ENCODE results near the gene ABCC5. TPM values are rescaled to one million over a fixed set of nuclear protein-coding genes. Genes with fewer than 3 reads are reported as not detected.

The ABCC5 gene
- total and polyA plus RNA-seq, 2 donors from 2014 or later = 31.9 to 39.3 TPM

GRCh38 chr3:183911763-183912506, 105.7 kb downstream of the ABCC5 start:
- Histone ChIP-seq H3K27ac (ENCODE audit: low read depth in 2 of 2, low read length in 2 of 2) (no peak overlapping the region), H3K4me1 (ENCODE audit: control insufficient read depth in 2 of 3, insufficient read depth in 2 of 3, low read depth in 1 of 3, low read length in 3 of 3) (no peaks in the 10 kb centered on the region), H3K4me3 (ENCODE audit: low read length in 3 of 3) (no peak overlapping the region), H3K9ac (ENCODE audit: low read length in 3 of 3) (no peak overlapping the region), H3K27me3 (ENCODE audit: control insufficient read depth, insufficient read depth, low read length) (no peaks in the 10 kb centered on the region), H3K36me3 (ENCODE audit: control insufficient read depth in 2 of 3, insufficient read depth in 3 of 3, low read length in 3 of 3) (no peaks in the 10 kb centered on the region), H3K9me3 (ENCODE audit: control insufficient read depth in 2 of 3, insufficient read depth in 1 of 3, low read length in 3 of 3) (no peaks in the 10 kb centered on the region)
- DNase-seq (no peak), FAIRE-seq (no peak)
- intact Hi-C loops (cut with DNase I) = no loop called here
- TF ChIP-seq, protein P1, sequence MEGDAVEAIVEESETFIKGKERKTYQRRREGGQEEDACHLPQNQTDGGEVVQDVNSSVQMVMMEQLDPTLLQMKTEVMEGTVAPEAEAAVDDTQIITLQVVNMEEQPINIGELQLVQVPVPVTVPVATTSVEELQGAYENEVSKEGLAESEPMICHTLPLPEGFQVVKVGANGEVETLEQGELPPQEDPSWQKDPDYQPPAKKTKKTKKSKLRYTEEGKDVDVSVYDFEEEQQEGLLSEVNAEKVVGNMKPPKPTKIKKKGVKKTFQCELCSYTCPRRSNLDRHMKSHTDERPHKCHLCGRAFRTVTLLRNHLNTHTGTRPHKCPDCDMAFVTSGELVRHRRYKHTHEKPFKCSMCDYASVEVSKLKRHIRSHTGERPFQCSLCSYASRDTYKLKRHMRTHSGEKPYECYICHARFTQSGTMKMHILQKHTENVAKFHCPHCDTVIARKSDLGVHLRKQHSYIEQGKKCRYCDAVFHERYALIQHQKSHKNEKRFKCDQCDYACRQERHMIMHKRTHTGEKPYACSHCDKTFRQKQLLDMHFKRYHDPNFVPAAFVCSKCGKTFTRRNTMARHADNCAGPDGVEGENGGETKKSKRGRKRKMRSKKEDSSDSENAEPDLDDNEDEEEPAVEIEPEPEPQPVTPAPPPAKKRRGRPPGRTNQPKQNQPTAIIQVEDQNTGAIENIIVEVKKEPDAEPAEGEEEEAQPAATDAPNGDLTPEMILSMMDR (IDR thresholded peaks at IDR 0.05; ENCODE audit: borderline replicate concordance, extremely low read depth, insufficient read depth) = no peak

DNA sequence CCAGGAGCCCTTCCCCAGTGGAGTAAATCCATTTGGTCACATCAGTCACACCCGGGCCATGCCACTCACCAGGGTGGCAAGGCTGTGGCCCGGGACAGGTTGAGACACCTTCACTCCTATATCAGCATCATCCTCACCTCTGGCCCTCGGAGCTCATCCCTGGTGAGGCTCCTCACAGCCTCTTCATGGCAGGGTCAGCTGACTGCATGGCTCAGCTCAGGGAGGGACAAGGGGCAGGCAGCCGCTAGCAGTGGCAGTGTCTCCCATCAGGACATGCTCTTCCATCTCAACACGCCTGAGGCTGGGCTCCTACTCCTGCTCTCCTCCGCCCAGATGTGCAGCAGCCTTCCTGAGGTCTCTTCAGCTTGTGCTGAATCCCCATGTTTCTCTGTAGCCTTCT, 106.6 kb downstream of the ABCC5 start:
- Histone ChIP-seq H3K36me3 (ENCODE audit: control insufficient read depth in 2 of 3, insufficient read depth in 3 of 3, low read length in 3 of 3) (no peaks in the 10 kb centered on the region), H3K27ac (ENCODE audit: low read depth in 2 of 2, low read length in 2 of 2) (no peak overlapping the region), H3K9me3 (ENCODE audit: control insufficient read depth in 2 of 3, insufficient read depth in 1 of 3, low read length in 3 of 3) (no peaks in the 10 kb centered on the region), H3K4me3 (ENCODE audit: low read length in 3 of 3) (no peak overlapping the region), H3K27me3 (ENCODE audit: control insufficient read depth, insufficient read depth, low read length) (no peaks in the 10 kb centered on the region), H3K9ac (ENCODE audit: low read length in 3 of 3) (no peak overlapping the region), H3K4me1 (ENCODE audit: control insufficient read depth in 2 of 3, insufficient read depth in 2 of 3, low read depth in 1 of 3, low read length in 3 of 3) (no peaks in the 10 kb centered on the region)
- FAIRE-seq (no peak), DNase-seq (no peak)
- intact Hi-C loops (cut with DNase I) = no loop called here
- TF ChIP-seq, protein P1 (IDR thresholded peaks at IDR 0.05; ENCODE audit: borderline replicate concordance, extremely low read depth, insufficient read depth) = no peak

DNA sequence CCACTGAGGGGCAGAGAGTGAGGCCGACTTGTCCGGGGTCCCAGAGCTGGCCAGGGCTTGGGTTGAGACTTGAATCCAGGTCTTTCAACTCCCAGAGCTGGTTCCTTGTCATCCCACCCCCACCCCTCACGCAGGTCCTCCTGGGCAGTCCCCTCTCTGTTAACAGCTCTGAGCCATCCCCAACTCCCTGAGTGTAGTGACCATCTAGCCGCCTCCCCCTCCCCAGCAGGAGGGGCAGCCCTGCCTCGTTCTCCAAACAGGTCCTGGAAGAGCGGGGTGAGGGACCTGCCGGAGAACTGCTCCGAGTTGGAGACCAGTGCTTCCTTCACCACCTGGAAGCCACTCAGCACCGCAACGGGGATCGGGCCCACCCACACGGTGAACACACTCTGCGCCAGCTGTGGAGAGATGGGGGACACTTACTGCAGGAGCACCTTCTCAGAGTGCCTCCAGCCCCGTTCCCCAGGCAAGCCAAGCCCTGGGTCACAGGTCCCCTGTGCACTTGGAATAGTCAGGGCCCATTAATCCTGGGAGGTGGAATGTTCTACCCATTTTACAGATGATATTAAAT, 108.6 kb downstream of the ABCC5 start:
- intact Hi-C loops (cut with DNase I) = no loop called here
- Histone ChIP-seq H3K4me3 (ENCODE audit: low read length in 3 of 3) (no peak overlapping the region), H3K4me1 (ENCODE audit: control insufficient read depth in 2 of 3, insufficient read depth in 2 of 3, low read depth in 1 of 3, low read length in 3 of 3) (no peaks in the 10 kb centered on the region), H3K36me3 (ENCODE audit: control insufficient read depth in 2 of 3, insufficient read depth in 3 of 3, low read length in 3 of 3) (no peaks in the 10 kb centered on the region), H3K27ac (ENCODE audit: low read depth in 2 of 2, low read length in 2 of 2) (no peak overlapping the region), H3K9ac (ENCODE audit: low read length in 3 of 3) (no peak overlapping the region), H3K9me3 (ENCODE audit: control insufficient read depth in 2 of 3, insufficient read depth in 1 of 3, low read length in 3 of 3) (no peaks in the 10 kb centered on the region), H3K27me3 (ENCODE audit: control insufficient read depth, insufficient read depth, low read length) (no peaks in the 10 kb centered on the region)
- TF ChIP-seq, protein P1 (IDR thresholded peaks at IDR 0.05; ENCODE audit: borderline replicate concordance, extremely low read depth, insufficient read depth) = no peak
- no peak for FAIRE-seq
- no peak for DNase-seq

Data from kidney (tissue), 14 donors.